Measurements from ENCODE around the gene GSTA3.
"Not testable (repeated sequence)": the region's sequence is repeated elsewhere in the genome, so short reads cannot be mapped to it uniquely, and the experiment has no call there.

Gene GSTA3

GRCh38 chr6:52918027-52918686, 8.7 kb upstream of the GSTA3 start:
- not testable (repeated sequence) for FAIRE-seq
- peak; percentile 24 for DNase-seq (ENCODE audit: insufficient read length, low spot score)

- FAIRE-seq: no peak
- no peak for DNase-seq (ENCODE audit: insufficient read length, low spot score)
These were observed 5.0 kb upstream of the GSTA3 start for GRCh38 chr6:52914516-52914915.

- no peak for FAIRE-seq
- no peak for DNase-seq (ENCODE audit: insufficient read length, low spot score)
These were observed 593 bp upstream of the GSTA3 start for GRCh38 chr6:52910091-52910490.

- FAIRE-seq: no peak
- DNase-seq (ENCODE audit: insufficient read length, low spot score): no peak
These were observed 367 bp downstream of the GSTA3 start for GRCh38 chr6:52909131-52909530.

GRCh38 chr6:52908526-52908925, 972 bp downstream of the GSTA3 start:
- DNase-seq (ENCODE audit: insufficient read length, low spot score) (no peak), FAIRE-seq (no peak)

GRCh38 chr6:52904562-52905279, 4.8 kb downstream of the GSTA3 start:
- peak; percentile 72 for FAIRE-seq
- no peak for DNase-seq (ENCODE audit: insufficient read length, low spot score)

- no peak for FAIRE-seq
- DNase-seq (ENCODE audit: insufficient read length, low spot score): no peak
These were observed 9.0 kb downstream of the GSTA3 start for GRCh38 chr6:52900536-52900935.

GRCh38 chr6:52895790-52896189, 13.7 kb downstream of the GSTA3 start:
- DNase-seq (ENCODE audit: insufficient read length, low spot score); FAIRE-seq: not testable (repeated sequence)

GRCh38 chr6:52894285-52894684, 15.2 kb downstream of the GSTA3 start:
- FAIRE-seq (no peak), DNase-seq (ENCODE audit: insufficient read length, low spot score) (no peak)

GRCh38 chr6:52893803-52894202, 15.7 kb downstream of the GSTA3 start:
- DNase-seq (ENCODE audit: insufficient read length, low spot score): no peak
- no peak for FAIRE-seq

GRCh38 chr6:52893221-52893620, 16.3 kb downstream of the GSTA3 start:
- no peak for FAIRE-seq
- DNase-seq (ENCODE audit: insufficient read length, low spot score): no peak

- no peak for FAIRE-seq
- no peak for DNase-seq (ENCODE audit: insufficient read length, low spot score)
These were observed 19.5 kb downstream of the GSTA3 start for GRCh38 chr6:52890018-52890417.

GRCh38 chr6:52887910-52888524, 21.5 kb downstream of the GSTA3 start:
- FAIRE-seq (no peak), DNase-seq (ENCODE audit: insufficient read length, low spot score) (no peak)

GRCh38 chr6:52881996-52882841, 27.3 kb downstream of the GSTA3 start:
- DNase-seq (ENCODE audit: insufficient read length, low spot score) (peak; percentile 82), FAIRE-seq (peak; percentile 81)

GRCh38 chr6:52881662-52881995, 27.9 kb downstream of the GSTA3 start:
- DNase-seq (ENCODE audit: insufficient read length, low spot score) (no peak), FAIRE-seq (no peak)

- FAIRE-seq (no peak), DNase-seq (ENCODE audit: insufficient read length, low spot score) (no peak)
These were observed 31.7 kb downstream of the GSTA3 start for GRCh38 chr6:52877786-52878185.

GRCh38 chr6:52877168-52877567, 32.3 kb downstream of the GSTA3 start:
- FAIRE-seq: no peak
- DNase-seq (ENCODE audit: insufficient read length, low spot score): peak; percentile 33

- DNase-seq (ENCODE audit: insufficient read length, low spot score): no peak
- FAIRE-seq: no peak
These were observed 33.3 kb downstream of the GSTA3 start for GRCh38 chr6:52876056-52876787.

- FAIRE-seq: no peak
These were observed 37.5 kb downstream of the GSTA3 start for GRCh38 chr6:52872031-52872430.

GRCh38 chr6:52871621-52872020, 37.9 kb downstream of the GSTA3 start:
- FAIRE-seq (no peak), DNase-seq (ENCODE audit: insufficient read length, low spot score) (no peak)

More at GRCh38 chr6:52872031-52872430, 37.5 kb downstream of the GSTA3 start:
- DNase-seq (ENCODE audit: insufficient read length, low spot score): no peak
